ENCODE results near the gene FKBP11. TPM values are rescaled to one million over a fixed set of nuclear protein-coding genes. Genes with fewer than 3 reads are reported as not detected.
"Not testable (repeated sequence)": the region's sequence is repeated elsewhere in the genome, so short reads cannot be mapped to it uniquely, and the experiment has no call there.

The FKBP11 gene
- polyA plus RNA-seq, 1 donor: 20.4 TPM

- no peak for DNase-seq
These were observed 29.7 kb upstream of the FKBP11 start for GRCh38 chr12:48954841-48955501.

DNA sequence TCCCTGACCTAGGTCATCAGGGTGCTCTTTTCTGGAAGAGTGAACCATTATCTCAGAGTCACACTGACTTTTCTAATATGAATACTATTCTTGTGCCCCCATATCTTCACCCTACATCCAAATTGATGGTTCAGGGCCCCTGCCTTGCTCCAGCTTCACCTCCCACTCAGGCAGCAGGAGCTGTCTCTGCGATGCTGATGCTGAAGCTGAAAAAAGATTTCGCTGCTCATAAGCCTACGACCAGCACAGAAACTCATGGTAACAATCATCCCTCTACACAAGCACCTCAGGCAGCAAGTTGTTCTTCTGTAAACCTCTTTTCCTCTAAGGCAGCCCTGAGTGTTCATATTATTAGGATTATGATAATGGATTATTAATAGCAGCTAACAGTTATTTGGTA is 28.8 kb upstream of the FKBP11 start:
- no peak for DNase-seq

- no peak for DNase-seq
These were observed 27.4 kb upstream of the FKBP11 start for GRCh38 chr12:48952691-48953090.

GRCh38 chr12:48947727-48948126 is 22.4 kb upstream of the FKBP11 start:
- DNase-seq: no peak

DNA sequence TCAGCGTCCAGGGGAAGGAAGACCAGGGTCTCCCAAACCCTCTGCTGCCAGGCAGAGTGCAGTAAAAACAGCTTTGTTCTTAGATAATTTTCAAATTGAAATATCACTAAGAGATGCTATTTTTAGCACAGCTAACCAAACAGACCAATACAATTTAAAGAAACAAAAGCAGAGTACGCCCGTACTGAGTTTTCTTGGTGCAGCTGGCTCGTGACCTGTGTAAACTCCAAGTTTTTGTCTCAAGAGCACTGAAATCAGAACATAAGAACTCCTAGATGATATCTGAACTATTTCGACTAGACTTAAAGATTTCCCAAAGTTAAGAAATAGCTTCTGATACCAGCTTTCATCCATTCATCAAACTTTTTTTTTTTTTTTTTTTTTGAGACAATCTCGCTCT is 21.7 kb upstream of the FKBP11 start:
- DNase-seq: no peak

DNA sequence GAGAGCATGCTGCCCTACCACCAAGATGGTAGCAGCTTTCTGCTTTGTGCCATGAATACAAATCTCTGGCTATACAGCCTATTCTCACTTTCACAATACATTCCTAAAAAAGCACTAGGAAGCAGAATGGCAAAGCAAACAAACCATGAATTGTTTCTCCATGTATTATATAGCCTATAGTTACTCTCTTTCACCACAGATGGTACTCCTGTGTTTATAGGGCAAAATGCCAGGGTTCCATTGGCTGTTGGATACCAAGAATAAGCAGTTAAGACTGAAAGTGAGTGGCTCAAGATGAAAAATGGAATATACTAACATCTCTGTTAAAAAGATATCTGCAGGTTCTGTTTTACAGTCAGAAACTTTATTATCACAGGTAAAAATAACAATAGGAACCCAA is 20.9 kb upstream of the FKBP11 start:
- DNase-seq: no peak

DNA sequence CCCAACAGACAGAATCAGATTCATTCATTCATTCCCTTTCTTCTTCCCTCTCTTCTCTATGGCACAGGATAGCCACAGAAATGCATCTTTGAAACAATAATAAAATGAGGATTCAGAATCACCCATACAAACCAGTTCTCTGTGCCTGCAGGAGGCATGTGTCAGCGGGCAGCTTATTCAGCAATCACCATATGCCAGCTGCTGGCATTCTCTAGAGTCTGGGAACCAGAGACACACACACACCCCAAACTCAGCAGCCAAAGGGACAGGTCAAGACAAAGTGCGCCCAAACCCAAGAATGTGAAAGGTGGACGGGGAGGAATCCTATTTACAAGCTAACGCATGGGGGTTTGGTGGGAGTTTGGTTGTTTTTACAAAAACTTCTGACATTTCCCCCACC is 17.9 kb upstream of the FKBP11 start:
- DNase-seq: no peak

- DNase-seq: no peak
These were observed 14.9 kb upstream of the FKBP11 start for GRCh38 chr12:48940181-48940580.

DNA sequence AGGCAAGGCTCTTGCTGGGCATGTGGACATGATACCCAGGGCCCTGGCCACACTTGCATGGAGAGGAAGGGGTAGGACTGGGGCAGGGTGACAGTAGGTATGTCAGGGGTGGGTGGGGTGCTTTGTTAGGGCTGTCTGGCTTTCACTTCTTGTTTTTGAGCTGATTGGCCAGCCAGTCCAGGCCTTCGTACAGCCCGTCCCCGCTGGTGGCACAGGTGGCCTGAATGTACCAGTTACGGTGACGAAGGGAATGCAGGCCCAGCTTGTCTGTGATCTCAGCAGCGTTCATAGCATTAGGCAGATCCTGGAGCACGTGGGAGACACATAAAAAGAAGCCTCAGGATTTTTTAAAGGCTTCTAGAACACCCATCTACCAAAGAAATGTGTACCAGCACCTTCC is 13.5 kb upstream of the FKBP11 start:
- no peak for DNase-seq

DNA sequence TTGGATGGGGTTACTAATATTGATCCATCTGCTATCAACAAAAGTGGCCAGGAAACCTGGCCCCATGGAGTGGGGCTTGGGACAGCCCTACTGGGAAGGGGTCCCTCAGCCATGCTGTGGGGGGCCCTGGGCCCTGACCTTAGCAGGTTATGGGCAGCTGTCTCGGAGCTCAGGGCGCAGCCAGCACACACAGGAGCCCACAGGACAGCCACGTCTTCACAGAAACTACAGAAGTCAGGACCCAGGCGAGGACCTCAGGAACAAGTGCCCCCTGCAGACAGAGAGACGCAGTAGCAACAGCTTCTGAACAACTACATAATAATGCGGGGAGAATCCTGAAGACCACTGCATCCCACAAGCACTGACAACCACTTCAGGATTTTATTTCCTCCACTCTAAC is 11.9 kb upstream of the FKBP11 start:
- no peak for DNase-seq

DNA sequence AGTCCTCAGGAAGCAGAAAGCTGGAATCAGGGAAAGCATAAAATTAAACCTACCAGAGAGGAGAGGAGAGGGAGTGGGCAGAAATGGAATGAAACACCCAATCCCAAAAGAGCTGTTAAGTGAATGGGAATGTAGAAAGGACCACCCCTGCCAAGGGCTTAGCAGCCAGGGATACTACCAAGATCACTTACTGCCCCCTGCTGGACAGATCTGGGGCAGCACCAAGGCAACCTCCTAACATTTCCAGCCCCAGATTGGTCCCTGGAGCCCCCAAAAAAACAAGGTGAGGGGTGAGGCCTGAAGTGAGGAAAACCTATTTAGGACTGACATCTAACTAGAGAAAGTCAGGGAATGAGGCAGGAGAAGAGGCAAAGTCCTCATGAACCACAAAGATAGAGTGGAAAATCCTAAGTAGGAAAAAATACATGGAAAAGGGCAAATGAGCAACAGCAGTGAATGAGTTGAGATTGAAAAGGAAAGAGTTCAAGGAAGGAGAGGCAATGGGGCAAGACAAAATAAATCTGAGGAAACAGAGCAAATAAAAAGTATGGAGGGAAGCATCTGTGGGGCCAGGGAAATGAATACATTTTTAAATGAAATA is 11.2 kb upstream of the FKBP11 start:
- peak; percentile 66 for DNase-seq

GRCh38 chr12:48934312-48934706 is 9.0 kb upstream of the FKBP11 start:
- DNase-seq: no peak

- no peak for DNase-seq
These were observed 8.5 kb upstream of the FKBP11 start for GRCh38 chr12:48933664-48934311.

DNA sequence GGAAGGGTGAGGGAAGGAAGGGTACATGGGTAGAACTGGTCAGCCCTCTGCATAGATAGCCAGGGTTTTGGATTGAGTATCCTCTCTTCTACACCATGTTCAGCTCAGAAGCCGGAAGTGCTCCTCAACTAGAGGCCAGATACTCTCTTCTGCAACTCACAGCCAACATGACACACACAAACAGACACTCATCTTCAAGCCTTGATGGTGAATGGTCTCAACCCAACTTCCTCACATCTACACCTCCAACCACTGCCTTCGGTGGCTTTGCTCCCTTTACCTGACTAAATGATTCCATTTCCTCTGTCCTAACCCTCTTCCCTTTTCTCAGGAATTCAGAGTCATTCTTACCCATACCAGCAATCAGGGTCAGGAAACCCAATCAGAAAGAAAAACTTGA is 7.6 kb upstream of the FKBP11 start:
- no peak for DNase-seq

DNA sequence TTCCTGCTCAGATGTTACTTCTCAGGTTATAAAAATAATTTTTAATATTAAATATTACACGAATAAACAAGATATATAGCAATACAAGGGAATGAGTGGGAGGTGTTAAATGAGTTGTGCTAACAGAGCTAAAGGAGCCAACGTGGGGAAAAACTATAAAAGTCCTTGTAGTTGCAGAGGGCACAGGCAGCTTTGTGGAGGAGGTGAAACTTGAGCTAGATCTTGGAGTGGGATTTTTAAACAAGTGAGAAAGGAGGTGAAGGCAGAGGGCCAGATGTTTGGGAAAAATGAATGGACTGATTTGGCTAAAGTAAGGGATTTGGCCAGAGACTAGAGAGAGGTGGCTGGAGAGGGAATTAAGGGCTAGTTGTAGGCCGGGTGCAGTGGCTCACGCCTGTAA is 5.2 kb upstream of the FKBP11 start:
- no peak for DNase-seq

DNA sequence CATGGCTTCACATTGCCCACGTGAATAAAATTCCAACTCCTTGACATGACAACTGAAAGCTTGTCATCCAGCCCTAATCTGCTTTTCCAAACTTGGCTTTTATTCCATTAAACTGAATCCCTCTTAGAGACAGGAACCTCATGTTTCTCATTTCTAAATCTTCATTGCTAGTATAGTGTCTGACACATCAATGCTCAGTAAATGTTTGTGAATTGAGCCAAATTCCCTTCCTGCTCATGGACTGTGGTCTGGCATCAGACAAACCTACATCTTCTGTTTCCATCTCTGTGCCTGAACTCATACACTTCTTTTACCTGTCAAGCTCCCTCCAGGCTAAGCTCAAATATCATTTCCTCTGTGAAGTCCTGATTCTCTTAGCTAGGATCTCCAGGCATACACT is 4.3 kb upstream of the FKBP11 start:
- DNase-seq: no peak

- no peak for DNase-seq
These were observed 2.0 kb upstream of the FKBP11 start for GRCh38 chr12:48927261-48927660.

DNA sequence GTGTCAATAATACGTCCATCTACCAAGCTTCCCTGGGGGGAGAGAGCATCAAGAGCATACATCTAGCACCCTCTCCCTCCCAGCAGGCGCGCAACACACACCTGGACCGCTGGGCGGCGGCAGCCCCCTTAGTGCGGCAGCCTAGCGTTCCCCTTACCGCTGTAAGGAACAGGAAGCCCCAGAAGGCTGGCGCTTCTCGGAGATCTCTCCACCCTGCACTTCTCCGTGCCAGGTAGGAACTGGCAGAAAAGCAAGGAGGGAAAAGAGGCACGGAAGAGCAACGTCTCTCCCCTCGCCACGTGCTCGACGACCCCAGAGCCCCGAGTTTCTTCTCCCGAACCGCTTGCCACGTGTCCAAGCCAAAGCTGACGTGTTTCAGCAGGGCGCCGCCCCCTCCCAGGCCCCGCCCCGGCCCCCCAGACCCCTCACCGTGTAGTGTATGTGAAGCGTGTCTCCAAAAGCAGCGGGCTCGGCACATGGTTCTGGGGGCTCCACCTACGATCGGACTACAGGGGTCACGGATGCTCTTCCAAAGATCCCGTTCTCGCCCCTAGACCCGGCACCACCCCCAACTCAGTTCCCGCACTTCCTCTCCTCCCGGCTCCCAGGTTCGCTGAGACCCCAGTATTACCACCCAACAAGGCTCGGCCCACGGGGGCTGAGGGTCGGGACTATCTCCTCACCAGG is 532 bp downstream of the FKBP11 start:
- DNase-seq: peak; percentile 64

DNA sequence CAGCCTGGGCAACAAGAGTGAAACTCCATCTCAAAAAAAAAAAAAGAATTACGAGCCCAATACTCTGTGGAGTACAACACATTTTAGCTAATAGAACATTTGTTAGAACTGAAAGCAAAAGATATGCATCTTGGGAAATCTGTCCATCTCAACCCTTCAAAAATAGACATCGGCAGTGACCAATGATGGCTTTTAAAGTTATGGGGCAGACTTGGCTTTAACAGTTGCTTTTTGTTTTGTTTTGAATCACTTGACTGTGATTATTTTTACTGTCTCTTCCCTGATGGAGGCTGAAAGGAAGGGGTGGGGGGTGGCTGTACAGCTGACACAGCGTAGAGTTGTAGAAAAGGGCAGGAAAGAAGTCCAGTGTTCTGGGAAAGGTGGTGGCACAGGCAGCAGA is 2.2 kb downstream of the FKBP11 start:
- no peak for DNase-seq

GRCh38 chr12:48917857-48918537 is 7.3 kb downstream of the FKBP11 start:
- no peak for DNase-seq

- no peak for DNase-seq
These were observed 15.1 kb downstream of the FKBP11 start for GRCh38 chr12:48910196-48910595.

DNA sequence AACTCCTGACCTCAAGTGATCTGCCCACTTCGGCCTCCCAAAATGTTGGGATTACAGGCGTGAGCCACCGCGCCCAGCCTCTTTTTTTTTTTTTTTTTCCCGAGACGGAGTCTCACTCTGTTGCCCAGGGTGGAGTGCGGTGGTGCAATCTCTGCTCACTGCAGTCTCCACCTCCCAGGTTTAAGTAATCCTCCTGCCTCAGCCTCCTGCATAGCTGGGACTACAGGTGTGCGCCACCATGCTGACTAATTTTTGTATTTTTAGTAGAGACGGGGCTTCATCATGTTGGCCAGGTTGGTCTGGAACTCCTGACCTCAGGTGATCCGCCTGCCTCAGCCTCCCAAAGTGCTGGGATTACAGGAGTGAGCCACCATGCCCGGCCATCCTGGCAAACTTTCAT is 15.6 kb downstream of the FKBP11 start:
- DNase-seq: not testable (repeated sequence)

GRCh38 chr12:48907245-48907644 is 18.0 kb downstream of the FKBP11 start:
- DNase-seq: no peak
